ENCODE results near the gene TMEM179.

The TMEM179 gene

GRCh38 chr14:104577847-104578301, 26.7 kb downstream of the TMEM179 start:
- DNase-seq (ENCODE audit: low read depth) = no peak
- no peak for TF ChIP-seq CTCF (conservative IDR thresholded peaks at IDR 0.05; ENCODE audit: control insufficient read depth, insufficient read depth, low read depth, low read length)
- no peak overlapping the region for H3K4me3 ChIP-seq (ENCODE audit: control insufficient read depth, low read depth, low read length)

GRCh38 chr14:104577426-104577825, 27.1 kb downstream of the TMEM179 start:
- no peak for DNase-seq (ENCODE audit: low read depth)
- no peak for TF ChIP-seq CTCF (conservative IDR thresholded peaks at IDR 0.05; ENCODE audit: control insufficient read depth, insufficient read depth, low read depth, low read length)
- H3K4me3 ChIP-seq (ENCODE audit: control insufficient read depth, low read depth, low read length) = no peak overlapping the region

- DNase-seq (ENCODE audit: low read depth) = no peak
- TF ChIP-seq CTCF (conservative IDR thresholded peaks at IDR 0.05; ENCODE audit: control insufficient read depth, insufficient read depth, low read depth, low read length) = no peak
- no peak overlapping the region for H3K4me3 ChIP-seq (ENCODE audit: control insufficient read depth, low read depth, low read length)
These were observed 27.6 kb downstream of the TMEM179 start for GRCh38 chr14:104576970-104577332.

GRCh38 chr14:104576232-104576969, 28.2 kb downstream of the TMEM179 start:
- DNase-seq (ENCODE audit: low read depth) = peak; percentile 2
- H3K4me3 ChIP-seq (ENCODE audit: control insufficient read depth, low read depth, low read length) = no peak overlapping the region

GRCh38 chr14:104574978-104575583, 29.5 kb downstream of the TMEM179 start:
- H3K4me3 ChIP-seq (ENCODE audit: control insufficient read depth, low read depth, low read length) = no peak overlapping the region
- no peak for DNase-seq (ENCODE audit: low read depth)
- no peak for TF ChIP-seq CTCF (conservative IDR thresholded peaks at IDR 0.05; ENCODE audit: control insufficient read depth, insufficient read depth, low read depth, low read length)

More at GRCh38 chr14:104576232-104576969, 28.2 kb downstream of the TMEM179 start:
- no peak for TF ChIP-seq CTCF (conservative IDR thresholded peaks at IDR 0.05; ENCODE audit: control insufficient read depth, insufficient read depth, low read depth, low read length)

- H3K4me3 ChIP-seq (ENCODE audit: control insufficient read depth, low read depth, low read length) = no peak overlapping the region
- TF ChIP-seq CTCF (conservative IDR thresholded peaks at IDR 0.05; ENCODE audit: control insufficient read depth, insufficient read depth, low read depth, low read length) = no peak
- no peak for DNase-seq (ENCODE audit: low read depth)
These were observed 30.0 kb downstream of the TMEM179 start for GRCh38 chr14:104574536-104574935.

Data from fibroblast of mammary gland (primary cell).